ENCODE results near the gene PDCD4.

DNA sequence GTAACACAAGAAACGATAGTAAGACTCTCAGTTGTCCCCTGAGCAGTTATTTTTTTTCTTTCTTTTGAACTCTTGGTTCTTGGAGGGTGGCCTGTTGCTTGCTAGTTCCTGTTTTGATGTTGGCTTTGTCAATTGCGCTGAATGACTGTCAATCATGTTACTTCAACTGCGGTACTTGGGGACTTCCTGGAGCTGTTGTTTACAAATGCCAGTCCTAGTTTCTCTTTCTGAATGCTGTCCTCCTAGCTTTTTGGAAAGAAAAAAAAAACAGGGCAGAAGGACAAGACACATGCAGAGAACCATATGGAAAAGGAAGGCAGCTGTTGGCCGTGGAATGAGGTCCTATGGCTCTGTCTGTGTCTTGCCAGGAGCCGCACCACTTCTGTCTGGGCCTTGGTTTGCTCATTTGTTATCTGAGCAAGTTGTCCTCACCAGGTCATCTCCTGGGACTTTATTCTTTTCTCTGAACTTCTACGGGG is 7.0 kb upstream of the PDCD4 start:
- TF ChIP-seq, protein P1, sequence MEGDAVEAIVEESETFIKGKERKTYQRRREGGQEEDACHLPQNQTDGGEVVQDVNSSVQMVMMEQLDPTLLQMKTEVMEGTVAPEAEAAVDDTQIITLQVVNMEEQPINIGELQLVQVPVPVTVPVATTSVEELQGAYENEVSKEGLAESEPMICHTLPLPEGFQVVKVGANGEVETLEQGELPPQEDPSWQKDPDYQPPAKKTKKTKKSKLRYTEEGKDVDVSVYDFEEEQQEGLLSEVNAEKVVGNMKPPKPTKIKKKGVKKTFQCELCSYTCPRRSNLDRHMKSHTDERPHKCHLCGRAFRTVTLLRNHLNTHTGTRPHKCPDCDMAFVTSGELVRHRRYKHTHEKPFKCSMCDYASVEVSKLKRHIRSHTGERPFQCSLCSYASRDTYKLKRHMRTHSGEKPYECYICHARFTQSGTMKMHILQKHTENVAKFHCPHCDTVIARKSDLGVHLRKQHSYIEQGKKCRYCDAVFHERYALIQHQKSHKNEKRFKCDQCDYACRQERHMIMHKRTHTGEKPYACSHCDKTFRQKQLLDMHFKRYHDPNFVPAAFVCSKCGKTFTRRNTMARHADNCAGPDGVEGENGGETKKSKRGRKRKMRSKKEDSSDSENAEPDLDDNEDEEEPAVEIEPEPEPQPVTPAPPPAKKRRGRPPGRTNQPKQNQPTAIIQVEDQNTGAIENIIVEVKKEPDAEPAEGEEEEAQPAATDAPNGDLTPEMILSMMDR (IDR thresholded peaks at IDR 0.05 in 2 of 3, conservative IDR thresholded peaks at IDR 0.05 in 1 of 3; ENCODE audit: borderline replicate concordance in 1 of 3, insufficient read depth in 1 of 3, low read depth in 2 of 3, low read length in 2 of 3): no peak
- TF ChIP-seq POLR2A (IDR thresholded peaks at IDR 0.05; ENCODE audit: borderline replicate concordance, extremely low read depth, insufficient read depth, insufficient read length) (no peak), RAD21 (IDR thresholded peaks at IDR 0.05; ENCODE audit: low read depth) (no peak), EZH2 (IDR thresholded peaks at IDR 0.05) (no peak), CEBPB (IDR thresholded peaks at IDR 0.05; ENCODE audit: low read depth) (no peak), ZNF274 (IDR thresholded peaks at IDR 0.05; ENCODE audit: low read depth, low read length) (no peak), YY1 (IDR thresholded peaks at IDR 0.05; ENCODE audit: extremely low read depth, insufficient replicate concordance, low read depth, low read length) (no peak)
- TF ChIP-seq, protein P2, sequence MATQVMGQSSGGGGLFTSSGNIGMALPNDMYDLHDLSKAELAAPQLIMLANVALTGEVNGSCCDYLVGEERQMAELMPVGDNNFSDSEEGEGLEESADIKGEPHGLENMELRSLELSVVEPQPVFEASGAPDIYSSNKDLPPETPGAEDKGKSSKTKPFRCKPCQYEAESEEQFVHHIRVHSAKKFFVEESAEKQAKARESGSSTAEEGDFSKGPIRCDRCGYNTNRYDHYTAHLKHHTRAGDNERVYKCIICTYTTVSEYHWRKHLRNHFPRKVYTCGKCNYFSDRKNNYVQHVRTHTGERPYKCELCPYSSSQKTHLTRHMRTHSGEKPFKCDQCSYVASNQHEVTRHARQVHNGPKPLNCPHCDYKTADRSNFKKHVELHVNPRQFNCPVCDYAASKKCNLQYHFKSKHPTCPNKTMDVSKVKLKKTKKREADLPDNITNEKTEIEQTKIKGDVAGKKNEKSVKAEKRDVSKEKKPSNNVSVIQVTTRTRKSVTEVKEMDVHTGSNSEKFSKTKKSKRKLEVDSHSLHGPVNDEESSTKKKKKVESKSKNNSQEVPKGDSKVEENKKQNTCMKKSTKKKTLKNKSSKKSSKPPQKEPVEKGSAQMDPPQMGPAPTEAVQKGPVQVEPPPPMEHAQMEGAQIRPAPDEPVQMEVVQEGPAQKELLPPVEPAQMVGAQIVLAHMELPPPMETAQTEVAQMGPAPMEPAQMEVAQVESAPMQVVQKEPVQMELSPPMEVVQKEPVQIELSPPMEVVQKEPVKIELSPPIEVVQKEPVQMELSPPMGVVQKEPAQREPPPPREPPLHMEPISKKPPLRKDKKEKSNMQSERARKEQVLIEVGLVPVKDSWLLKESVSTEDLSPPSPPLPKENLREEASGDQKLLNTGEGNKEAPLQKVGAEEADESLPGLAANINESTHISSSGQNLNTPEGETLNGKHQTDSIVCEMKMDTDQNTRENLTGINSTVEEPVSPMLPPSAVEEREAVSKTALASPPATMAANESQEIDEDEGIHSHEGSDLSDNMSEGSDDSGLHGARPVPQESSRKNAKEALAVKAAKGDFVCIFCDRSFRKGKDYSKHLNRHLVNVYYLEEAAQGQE (IDR thresholded peaks at IDR 0.05; ENCODE audit: low read depth): no peak

Measured in HCT116 (cell line).